Kidney epithelial cell (primary cell): ENCODE measurements around the gene TNFSF12. TPM values are rescaled to one million over a fixed set of nuclear protein-coding genes. Genes with fewer than 3 reads are reported as not detected.
A peak's percentile ranks its signal among the peaks of the same experiment; 100 is the strongest.

ENCODE experiments used
- DNase-seq: peaks from one replicate; pipeline ENCODE4 v3.0.0-alpha.2; 2010; ENCODE audit warnings: low read depth
- H3K27me3 ChIP-seq: 2 replicates; pipeline ENCODE4 v1.6.0; 2011; ENCODE audit warnings: low read length; ENCODE audit not compliant: control insufficient read depth, insufficient read depth
- H3K36me3 ChIP-seq: 2 replicates; pipeline ENCODE4 v1.5.1; 2011; ENCODE audit warnings: low read length; ENCODE audit not compliant: control insufficient read depth, insufficient read depth
- H3K4me3 ChIP-seq: 2 replicates; pipeline ENCODE4 v1.5.1; 2011; ENCODE audit warnings: low read depth, mild to moderate bottlenecking, control low read depth, low read length
- total RNA-seq: library from RNA; depleted of rRNA; stranded (reverse); fragments of >200 nt; gene quantifications from 2 replicates; pipeline ENCODE4 v1.2.3, GENCODE V29; 2015
- TF ChIP-seq, protein P1 (sequence below): IDR thresholded peaks from 2 replicates; pipeline ENCODE4 v1.5.1; 2011; ENCODE audit warnings: mild to moderate bottlenecking, moderate library complexity, low read length, control low read depth, inconsistent platforms; ENCODE audit not compliant: insufficient read depth, poor library complexity, severe bottlenecking

Gene TNFSF12
- total RNA-seq, 1 donor from 2014 or later, result 9.0 TPM

- TF ChIP-seq, protein P1, sequence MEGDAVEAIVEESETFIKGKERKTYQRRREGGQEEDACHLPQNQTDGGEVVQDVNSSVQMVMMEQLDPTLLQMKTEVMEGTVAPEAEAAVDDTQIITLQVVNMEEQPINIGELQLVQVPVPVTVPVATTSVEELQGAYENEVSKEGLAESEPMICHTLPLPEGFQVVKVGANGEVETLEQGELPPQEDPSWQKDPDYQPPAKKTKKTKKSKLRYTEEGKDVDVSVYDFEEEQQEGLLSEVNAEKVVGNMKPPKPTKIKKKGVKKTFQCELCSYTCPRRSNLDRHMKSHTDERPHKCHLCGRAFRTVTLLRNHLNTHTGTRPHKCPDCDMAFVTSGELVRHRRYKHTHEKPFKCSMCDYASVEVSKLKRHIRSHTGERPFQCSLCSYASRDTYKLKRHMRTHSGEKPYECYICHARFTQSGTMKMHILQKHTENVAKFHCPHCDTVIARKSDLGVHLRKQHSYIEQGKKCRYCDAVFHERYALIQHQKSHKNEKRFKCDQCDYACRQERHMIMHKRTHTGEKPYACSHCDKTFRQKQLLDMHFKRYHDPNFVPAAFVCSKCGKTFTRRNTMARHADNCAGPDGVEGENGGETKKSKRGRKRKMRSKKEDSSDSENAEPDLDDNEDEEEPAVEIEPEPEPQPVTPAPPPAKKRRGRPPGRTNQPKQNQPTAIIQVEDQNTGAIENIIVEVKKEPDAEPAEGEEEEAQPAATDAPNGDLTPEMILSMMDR, result no peak
- Histone ChIP-seq H3K27me3 (no peaks in the 10 kb centered on the region), H3K4me3 (no peak overlapping the region), H3K36me3 (peaks cover 13% of the 10 kb centered on the region)
- DNase-seq, result no peak
These were observed 28.7 kb downstream of the TNFSF12 start for GRCh38 chr17:7577327-7578199.

GRCh38 chr17:7579001-7579833 is 30.4 kb downstream of the TNFSF12 start, which contains the start of gene CD68:
Gene CD68 (plus strand): TSS chr17:7579638. CDS start chr17:7579678, 40 bp downstream.
- TF ChIP-seq, protein P1, result no peak
- H3K4me3 ChIP-seq, result no peak within 1 kb of the TSS
- no peaks in the 10 kb centered on the region for H3K27me3 ChIP-seq
- H3K36me3 ChIP-seq, result peaks cover 13% of the 10 kb centered on the region
- peak; percentile 71 for DNase-seq

- TF ChIP-seq, protein P1, result no peak
- H3K4me3 ChIP-seq, result no peak overlapping the region
- no peak for DNase-seq
- peaks cover 9% of the 10 kb centered on the region for H3K36me3 ChIP-seq
- H3K27me3 ChIP-seq, result no peaks in the 10 kb centered on the region
These were observed 31.2 kb downstream of the TNFSF12 start for GRCh38 chr17:7579834-7580603.

GRCh38 chr17:7580604-7581575 is 32.0 kb downstream of the TNFSF12 start:
- TF ChIP-seq, protein P1, result no peak
- no peak for DNase-seq
- H3K36me3 ChIP-seq, result peaks cover 7% of the 10 kb centered on the region
- no peak overlapping the region for H3K4me3 ChIP-seq
- H3K27me3 ChIP-seq, result no peaks in the 10 kb centered on the region
